ENCODE measurements around the gene UBAC2. TPM values are rescaled to one million over a fixed set of nuclear protein-coding genes. Genes with fewer than 3 reads are reported as not detected.
"Not testable (repeated sequence)": the region's sequence is repeated elsewhere in the genome, so short reads cannot be mapped to it uniquely, and the experiment has no call there.

Gene UBAC2
- polyA plus RNA-seq, 3 donors, result 33.0 to 45.2 (median 38.0) TPM

- H3K27ac ChIP-seq (ENCODE audit: low read depth, low read length), result no peak overlapping the region
- WGBS, 3 donors, result 88 to 94% (median 93%) methylated on average over 11 of the region's 11 CpGs
Measured at GRCh38 chr13:99398916-99399622, 198.4 kb downstream of the UBAC2 start.

GRCh38 chr13:99399623-99399974, 198.9 kb downstream of the UBAC2 start:
- H3K27ac ChIP-seq (ENCODE audit: low read depth, low read length), result no peak overlapping the region
- 78 to 92% (median 84%) methylated on average over 8 of the region's 8 CpGs for WGBS, 3 donors

- H3K27ac ChIP-seq (ENCODE audit: low read depth, low read length), result no peak overlapping the region
- 75 to 79% (median 76%) methylated on average over 5 of the region's 5 CpGs for WGBS, 3 donors
Measured at GRCh38 chr13:99403458-99403971, 202.9 kb downstream of the UBAC2 start.

GRCh38 chr13:99404005-99404755, 203.5 kb downstream of the UBAC2 start:
- no peak overlapping the region for H3K27ac ChIP-seq (ENCODE audit: low read depth, low read length)
- WGBS, 3 donors, result 63 to 74% (median 73%) methylated on average over 24 of the region's 24 CpGs

GRCh38 chr13:99405966-99406365, 205.3 kb downstream of the UBAC2 start:
- H3K27ac ChIP-seq (ENCODE audit: low read depth, low read length), result no peak overlapping the region
- WGBS, 3 donors, result 81 to 93% (median 85%) methylated on average over 15 of the region's 15 CpGs

GRCh38 chr13:99406799-99407201, 206.1 kb downstream of the UBAC2 start:
- WGBS, 3 donors, result 24 to 52% (median 24%) methylated on average over 6 of the region's 6 CpGs
- H3K27ac ChIP-seq (ENCODE audit: low read depth, low read length), result no peak overlapping the region

- H3K27ac ChIP-seq (ENCODE audit: low read depth, low read length), result no peak overlapping the region
- WGBS, 3 donors, result 85 to 97% (median 86%) methylated on average over 22 to 30 of the region's 33 CpGs
Measured at GRCh38 chr13:99407906-99408702, 207.4 kb downstream of the UBAC2 start.

GRCh38 chr13:99408703-99409000, 208.0 kb downstream of the UBAC2 start:
- no peak overlapping the region for H3K27ac ChIP-seq (ENCODE audit: low read depth, low read length)
- 97 to 98% (median 98%) methylated on average over 10 of the region's 10 CpGs for WGBS, 3 donors

GRCh38 chr13:99409461-99410083, 208.9 kb downstream of the UBAC2 start:
- WGBS, 3 donors, result 83 to 90% (median 87%) methylated on average over 9 to 11 of the region's 11 CpGs

GRCh38 chr13:99410646-99411475, 210.2 kb downstream of the UBAC2 start:
- 89 to 91% (median 91%) methylated on average over 13 of the region's 13 CpGs for WGBS, 3 donors
- not testable (repeated sequence) for H3K27ac ChIP-seq (ENCODE audit: low read depth, low read length)

More at GRCh38 chr13:99409461-99410083, 208.9 kb downstream of the UBAC2 start:
- not testable (repeated sequence) for H3K27ac ChIP-seq (ENCODE audit: low read depth, low read length)

- no peak overlapping the region for H3K27ac ChIP-seq (ENCODE audit: low read depth, low read length)
- 77 to 89% (median 84%) methylated on average over 1 of the region's 1 CpG for WGBS, 3 donors
Measured at GRCh38 chr13:99412856-99413255, 212.2 kb downstream of the UBAC2 start.

GRCh38 chr13:99414048-99414995, 213.7 kb downstream of the UBAC2 start:
- no peak overlapping the region for H3K27ac ChIP-seq (ENCODE audit: low read depth, low read length)
- 75 to 86% (median 82%) methylated on average over 15 of the region's 15 CpGs for WGBS, 3 donors

GRCh38 chr13:99415014-99415650, 214.5 kb downstream of the UBAC2 start:
- 73 to 91% (median 78%) methylated on average over 13 of the region's 13 CpGs for WGBS, 3 donors
- no peak overlapping the region for H3K27ac ChIP-seq (ENCODE audit: low read depth, low read length)

GRCh38 chr13:99415851-99416331, 215.2 kb downstream of the UBAC2 start:
- WGBS, 3 donors, result 89 to 92% (median 91%) methylated on average over 14 of the region's 14 CpGs
- no peak overlapping the region for H3K27ac ChIP-seq (ENCODE audit: low read depth, low read length)

GRCh38 chr13:99416411-99417121, 215.9 kb downstream of the UBAC2 start:
- no peak overlapping the region for H3K27ac ChIP-seq (ENCODE audit: low read depth, low read length)
- WGBS, 3 donors, result 56 to 86% (median 82%) methylated on average over 24 of the region's 24 CpGs
